ENCODE results near the gene LRP1B. TPM values are rescaled to one million over a fixed set of nuclear protein-coding genes. Genes with fewer than 3 reads are reported as not detected.
"Not testable (repeated sequence)": the region's sequence is repeated elsewhere in the genome, so short reads cannot be mapped to it uniquely, and the experiment has no call there.

Gene LRP1B
- total RNA-seq, 1 experiment from 2014 or later = not detected

DNA sequence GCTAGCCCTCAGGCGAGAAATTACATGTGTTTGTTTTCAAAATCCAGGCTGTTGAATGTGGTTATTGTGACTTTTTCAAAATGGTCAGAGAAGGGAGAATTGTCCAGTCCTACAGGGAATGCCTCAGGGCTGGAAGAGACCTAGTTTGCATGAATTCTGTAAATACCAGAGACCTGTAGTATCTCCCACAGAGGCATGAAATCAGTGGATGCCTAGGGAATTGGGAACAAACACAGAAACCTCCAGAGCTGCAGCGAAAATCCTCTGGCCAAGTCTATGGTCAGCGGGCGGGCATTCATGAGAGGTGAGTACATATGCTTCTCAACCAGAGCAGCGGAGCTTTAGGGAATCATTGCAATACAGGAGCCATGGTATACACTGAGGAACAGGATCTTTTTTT is 1754.1 kb downstream of the LRP1B start:
- no peak for DNase-seq (ENCODE audit: low spot score)

DNA sequence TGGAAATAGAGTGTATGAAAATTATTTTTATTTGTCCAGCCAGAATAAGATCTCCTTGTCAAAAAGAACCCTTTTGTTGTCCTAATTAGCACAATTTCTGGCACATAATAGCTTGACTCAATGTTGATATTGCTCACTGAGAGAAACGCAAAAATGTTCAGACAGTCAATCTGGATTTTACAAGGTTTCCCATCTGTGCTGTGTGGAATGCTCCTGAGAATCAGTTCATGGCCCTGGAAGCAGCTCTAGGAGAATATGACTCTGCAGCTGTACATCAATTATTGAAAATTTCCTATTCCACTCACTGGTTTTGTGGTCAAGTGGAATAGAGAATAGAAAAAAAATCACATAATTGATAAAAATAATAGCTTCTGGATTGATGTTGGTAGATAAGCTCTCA is 1767.7 kb downstream of the LRP1B start:
- in situ Hi-C loops (cut with HindIII; ENCODE audit: low sequenced_read_pairs) = no loop called here
- DNase-seq (ENCODE audit: low spot score) = no peak

More for the DNA sequence above, 1754.1 kb downstream of the LRP1B start:
- in situ Hi-C loops (cut with HindIII; ENCODE audit: low sequenced_read_pairs) = no loop called here

DNA sequence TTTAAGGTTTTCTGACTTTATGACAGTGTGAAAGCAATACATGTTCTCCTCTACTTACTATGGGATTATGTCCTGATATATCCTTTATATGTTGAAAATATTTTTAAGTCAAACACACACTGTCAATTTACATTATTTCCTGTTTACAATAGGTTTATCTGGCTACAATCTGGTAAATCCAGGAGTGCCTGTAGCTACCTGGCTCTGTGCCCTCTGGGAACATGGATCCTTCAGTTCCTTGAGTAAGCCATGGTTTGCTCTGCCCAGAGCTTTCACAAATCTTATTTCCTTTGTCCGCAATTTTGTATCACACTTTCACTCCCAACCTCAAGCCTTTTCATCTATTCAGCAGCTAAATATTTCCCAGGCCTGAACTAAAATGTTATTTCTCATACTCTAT is 1768.5 kb downstream of the LRP1B start:
- in situ Hi-C loops (cut with HindIII; ENCODE audit: low sequenced_read_pairs) = no loop called here
- DNase-seq (ENCODE audit: low spot score) = no peak

DNA sequence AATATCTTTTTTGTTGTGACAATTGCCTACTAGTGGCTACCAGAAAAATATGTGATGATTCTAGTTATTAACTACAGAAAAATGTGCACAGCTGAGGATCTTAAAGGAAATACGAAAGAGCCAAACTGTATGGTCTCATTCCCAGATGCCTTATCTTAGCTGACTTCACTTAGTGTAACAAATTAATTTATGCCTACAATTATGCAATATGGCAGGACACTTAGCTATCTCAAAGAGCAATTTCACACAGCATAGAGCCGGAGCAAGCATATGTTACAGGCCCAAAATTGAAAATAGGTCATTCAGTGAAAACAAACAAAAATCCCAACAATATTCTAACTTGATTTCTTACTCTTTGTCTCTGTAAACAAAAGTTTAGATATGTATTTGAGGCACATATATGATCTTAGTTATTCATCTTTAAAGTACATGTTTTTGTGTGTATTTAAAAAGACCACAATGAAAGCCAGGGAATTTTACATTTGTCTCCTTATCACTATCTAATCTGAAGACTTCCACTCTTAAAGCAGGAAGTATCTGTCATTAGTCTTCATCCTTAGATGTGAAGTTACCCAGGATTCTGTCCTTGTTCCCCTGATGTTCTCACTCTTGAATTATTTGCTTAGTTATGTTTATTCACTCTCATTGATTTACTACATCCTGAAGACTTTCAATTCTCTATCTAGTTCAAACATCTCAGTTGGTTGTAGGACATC is 1771.6 kb downstream of the LRP1B start:
- in situ Hi-C loops (cut with HindIII; ENCODE audit: low sequenced_read_pairs) = no loop called here
- DNase-seq (ENCODE audit: low spot score) = no peak

DNA sequence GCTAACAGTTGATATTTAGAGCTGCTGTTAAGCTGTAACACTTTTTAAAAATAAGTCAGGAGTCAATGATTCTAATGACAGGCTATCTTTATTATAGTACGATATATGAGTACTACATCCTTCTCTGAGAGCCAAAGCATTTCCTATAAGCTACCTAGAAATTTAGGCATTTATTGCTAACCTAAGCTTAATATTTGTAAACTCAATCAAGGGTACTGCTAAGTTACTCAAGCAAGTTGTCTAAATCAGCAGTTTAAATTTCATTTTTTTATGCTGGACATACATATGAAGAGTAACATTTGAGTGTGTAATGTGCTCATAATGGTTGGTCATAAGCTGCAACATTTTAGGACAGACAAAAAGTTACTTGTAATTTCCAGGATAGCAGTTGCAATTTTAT is 1774.1 kb downstream of the LRP1B start:
- in situ Hi-C loops (cut with HindIII; ENCODE audit: low sequenced_read_pairs) = no loop called here
- DNase-seq (ENCODE audit: low spot score) = no peak

DNA sequence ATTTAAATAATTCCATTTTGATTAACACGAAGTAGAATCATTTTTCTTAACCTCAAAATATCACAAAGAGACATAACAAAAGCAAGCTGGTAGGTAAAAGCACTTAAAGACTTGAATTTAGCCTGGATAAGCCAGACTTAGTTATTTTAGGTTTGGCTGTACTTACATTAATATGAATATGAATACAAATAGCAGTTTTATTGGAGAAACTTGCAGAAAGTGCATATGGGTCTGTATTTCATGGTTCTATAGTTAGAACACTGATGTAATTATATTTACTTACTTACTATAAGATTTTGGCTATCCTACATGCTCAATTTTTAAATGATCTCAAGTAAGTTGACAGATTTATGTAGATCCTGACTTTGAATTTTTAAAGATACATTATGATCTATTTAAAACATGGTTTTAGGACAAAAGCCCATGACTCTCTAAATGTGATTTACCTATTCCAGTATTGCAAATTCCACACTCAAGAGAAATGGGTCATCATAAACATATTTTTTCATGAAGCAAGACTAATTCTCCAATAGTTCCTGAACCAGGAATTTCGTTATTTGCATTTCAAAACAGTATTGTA is 1775.2 kb downstream of the LRP1B start:
- DNase-seq (ENCODE audit: low spot score) = no peak
- in situ Hi-C loops (cut with HindIII; ENCODE audit: low sequenced_read_pairs) = no loop called here

DNA sequence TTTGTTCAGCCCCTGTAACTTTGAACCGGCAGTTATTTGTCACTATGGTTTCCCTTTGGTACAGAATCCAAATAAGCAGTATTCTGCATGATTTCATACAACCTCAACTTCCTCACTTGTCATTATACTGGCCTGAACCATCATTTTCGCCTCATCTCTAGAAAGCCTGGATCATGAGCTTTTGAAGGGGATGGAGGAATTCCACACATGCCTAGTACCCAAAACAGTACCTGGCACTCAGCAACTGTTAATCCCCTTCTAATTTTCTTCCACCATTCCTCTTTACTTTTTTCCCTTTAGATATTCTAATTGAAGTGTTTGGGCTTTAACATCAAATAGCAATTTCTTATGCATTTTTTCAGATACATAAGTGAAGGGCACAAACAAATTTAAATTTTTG is 1776.3 kb downstream of the LRP1B start:
- DNase-seq (ENCODE audit: low spot score) = no peak
- in situ Hi-C loops (cut with HindIII; ENCODE audit: low sequenced_read_pairs) = no loop called here

DNA sequence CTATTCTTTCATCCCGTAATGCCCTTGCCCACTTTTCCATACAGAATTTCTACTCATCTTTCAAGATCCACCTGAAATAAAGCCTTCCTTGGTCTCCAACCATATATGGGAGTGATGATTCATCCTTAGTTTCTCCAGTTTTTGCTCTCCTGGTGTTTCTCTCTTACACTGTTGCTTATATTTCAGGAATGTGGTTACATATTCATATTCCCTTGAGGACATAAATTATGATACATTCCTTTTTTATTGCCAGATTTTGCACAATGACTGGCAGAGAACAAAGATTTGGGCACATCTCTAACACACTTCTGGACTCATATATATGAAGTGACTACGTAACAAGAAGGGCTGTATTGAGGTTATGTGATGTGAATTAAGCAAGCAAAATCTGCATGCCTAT is 1777.3 kb downstream of the LRP1B start:
- DNase-seq (ENCODE audit: low spot score) = no peak
- in situ Hi-C loops (cut with HindIII; ENCODE audit: low sequenced_read_pairs) = no loop called here

DNA sequence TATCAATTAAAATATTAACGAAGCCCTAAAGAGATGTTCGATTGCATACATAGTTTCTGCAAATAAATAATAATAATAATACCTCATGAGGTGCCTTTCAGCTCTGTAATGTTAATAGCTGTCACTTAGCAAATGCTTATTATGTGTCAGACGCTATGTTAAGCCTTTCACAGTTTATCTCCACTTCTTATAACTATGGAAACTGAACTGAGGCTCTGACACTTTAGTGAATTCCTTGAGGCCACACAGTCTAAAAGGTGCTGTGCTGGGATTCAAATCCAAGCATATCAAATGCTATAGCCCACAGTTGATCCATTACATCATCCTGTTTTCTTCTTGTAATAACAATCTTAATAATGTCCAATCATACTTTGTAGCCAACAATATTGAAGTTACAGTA is 1779.1 kb downstream of the LRP1B start:
- no peak for DNase-seq (ENCODE audit: low spot score)
- in situ Hi-C loops (cut with HindIII; ENCODE audit: low sequenced_read_pairs) = no loop called here

DNA sequence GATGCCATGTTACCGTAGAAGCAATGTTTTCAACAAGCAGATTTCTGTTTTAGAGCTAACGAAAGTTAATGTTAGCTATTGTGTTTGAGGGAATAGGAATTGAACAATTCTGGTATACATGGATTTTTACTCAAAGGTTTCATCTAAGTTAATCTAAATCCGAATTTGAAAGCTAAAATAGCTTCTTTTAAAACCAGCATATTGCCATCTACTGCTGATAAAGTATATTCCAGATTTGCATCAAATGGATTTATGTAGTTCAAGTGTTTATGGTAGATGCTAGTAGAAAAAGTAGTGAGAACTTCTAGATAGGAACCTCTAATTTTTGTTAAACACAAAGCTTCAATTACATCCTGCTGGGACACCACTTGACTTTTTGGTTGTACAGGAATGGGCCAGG is 1781.1 kb downstream of the LRP1B start:
- DNase-seq (ENCODE audit: low spot score) = no peak
- in situ Hi-C loops (cut with HindIII; ENCODE audit: low sequenced_read_pairs) = no loop called here

DNA sequence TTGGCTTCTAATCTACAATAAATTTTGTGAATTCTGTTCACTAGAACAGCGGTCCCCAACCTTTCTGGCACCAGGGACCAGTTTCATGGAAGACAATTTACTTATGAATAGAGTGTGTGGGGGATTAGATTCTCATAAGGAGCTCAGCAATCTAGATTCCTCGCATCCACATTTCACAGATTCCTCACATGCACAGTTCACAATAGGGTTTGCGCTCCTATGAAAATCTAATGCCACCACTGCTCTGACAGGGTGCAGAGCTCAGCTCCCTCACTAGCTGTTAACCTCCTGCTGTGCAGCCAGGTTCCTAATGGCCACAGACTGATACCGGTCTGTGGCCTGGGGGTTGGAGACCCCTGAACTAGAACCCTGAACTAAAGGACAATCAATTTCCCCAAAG is 1782.0 kb downstream of the LRP1B start:
- no peak for DNase-seq (ENCODE audit: low spot score)
- in situ Hi-C loops (cut with HindIII; ENCODE audit: low sequenced_read_pairs) = no loop called here

DNA sequence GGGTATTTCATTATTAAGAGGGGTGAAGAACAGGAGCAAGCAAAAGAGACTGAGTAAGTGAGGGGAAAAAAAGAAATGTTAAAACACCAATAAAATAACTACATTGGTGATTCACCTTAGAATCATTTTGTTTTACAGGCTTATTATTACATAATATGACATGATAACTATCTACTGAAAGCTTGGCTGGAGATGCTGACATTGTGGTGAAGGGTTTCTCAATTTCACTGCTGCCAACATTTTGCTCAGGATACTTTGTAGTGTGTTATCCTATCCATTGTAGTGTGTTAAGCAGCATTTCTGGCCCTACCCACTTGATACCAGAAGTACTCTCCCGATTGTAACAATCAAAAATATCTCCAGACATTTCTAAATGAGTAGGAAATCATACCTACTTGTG is 1786.0 kb downstream of the LRP1B start:
- DNase-seq (ENCODE audit: low spot score) = no peak
- in situ Hi-C loops (cut with HindIII; ENCODE audit: low sequenced_read_pairs) = no loop called here

DNA sequence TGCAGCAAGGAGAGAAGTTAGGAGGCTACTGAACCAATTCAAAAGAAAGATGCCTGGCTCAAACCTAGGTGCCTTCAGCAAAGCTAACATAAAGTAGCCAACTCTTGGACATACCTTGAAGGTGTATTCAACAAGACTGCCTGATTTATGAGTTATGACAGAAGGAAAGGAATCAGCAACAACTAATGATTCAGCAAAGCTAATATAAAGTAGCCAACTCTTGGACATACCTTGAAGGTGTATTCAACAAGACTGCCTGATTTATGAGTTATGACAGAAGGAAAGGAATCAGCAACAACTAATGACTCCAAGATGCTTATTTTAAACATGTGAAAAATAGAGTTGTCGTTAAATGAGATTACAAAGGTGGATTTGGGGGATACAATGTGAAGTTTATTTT is 1786.5 kb downstream of the LRP1B start:
- in situ Hi-C loops (cut with HindIII; ENCODE audit: low sequenced_read_pairs); DNase-seq (ENCODE audit: low spot score): not testable (repeated sequence)

DNA sequence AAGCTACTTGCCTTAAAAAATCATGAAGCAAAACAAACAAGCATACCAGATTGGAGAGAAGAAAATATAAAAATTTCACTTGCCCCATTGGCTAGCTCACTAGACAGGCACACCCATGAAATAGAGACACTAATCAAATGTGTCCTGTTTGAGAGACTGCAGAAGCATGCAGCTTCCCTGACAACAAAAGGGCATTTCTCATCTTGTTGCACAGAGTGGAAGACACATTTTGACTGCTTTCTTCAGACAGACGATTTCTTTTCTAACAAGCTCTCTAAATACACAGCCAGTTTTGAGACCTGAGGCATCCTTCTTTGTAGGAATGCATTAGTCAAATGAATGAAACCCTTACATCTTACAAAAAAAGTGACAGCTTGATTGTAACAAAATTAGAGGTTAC is 1792.0 kb downstream of the LRP1B start:
- DNase-seq (ENCODE audit: low spot score) = no peak
- in situ Hi-C loops (cut with HindIII; ENCODE audit: low sequenced_read_pairs) = no loop called here

DNA sequence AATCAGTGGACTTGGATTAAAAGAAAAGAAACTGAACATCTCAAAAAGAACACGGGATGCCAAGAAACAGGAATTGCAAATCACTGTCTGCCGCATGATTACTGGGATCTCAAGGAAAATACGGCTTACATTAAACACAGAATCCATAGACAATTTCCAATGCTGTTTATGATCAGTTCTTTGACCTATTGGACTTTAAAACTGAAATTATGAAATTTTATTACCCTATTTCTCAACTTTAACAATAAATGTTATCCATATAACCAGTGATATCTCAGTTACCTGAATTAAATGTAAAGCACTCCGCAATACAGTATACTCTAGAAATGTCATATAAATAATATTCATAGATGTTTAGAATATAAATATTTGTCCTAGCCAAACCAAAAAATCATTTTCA is 1793.8 kb downstream of the LRP1B start:
- in situ Hi-C loops (cut with HindIII; ENCODE audit: low sequenced_read_pairs) = no loop called here
- no peak for DNase-seq (ENCODE audit: low spot score)

DNA sequence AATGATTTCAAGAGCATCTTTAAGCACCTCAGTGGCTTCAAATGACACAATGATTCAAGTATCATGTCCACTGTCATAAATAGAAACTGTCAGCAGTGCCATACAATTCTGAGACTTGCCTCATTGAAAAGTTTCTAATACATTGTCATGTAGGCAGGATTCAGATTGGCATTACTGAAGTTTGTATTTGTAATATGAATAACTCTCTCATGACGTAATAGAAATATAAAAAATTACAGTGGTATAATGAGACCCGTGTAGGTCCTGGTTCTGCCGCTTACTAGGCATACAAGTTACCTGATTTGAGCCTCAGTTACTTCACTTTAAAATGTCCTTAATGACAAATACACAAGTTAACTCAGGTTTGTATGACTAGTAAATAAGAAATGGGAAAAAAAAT is 1814.5 kb downstream of the LRP1B start:
- no peak for DNase-seq (ENCODE audit: low spot score)
- in situ Hi-C loops (cut with HindIII; ENCODE audit: low sequenced_read_pairs) = no loop called here

DNA sequence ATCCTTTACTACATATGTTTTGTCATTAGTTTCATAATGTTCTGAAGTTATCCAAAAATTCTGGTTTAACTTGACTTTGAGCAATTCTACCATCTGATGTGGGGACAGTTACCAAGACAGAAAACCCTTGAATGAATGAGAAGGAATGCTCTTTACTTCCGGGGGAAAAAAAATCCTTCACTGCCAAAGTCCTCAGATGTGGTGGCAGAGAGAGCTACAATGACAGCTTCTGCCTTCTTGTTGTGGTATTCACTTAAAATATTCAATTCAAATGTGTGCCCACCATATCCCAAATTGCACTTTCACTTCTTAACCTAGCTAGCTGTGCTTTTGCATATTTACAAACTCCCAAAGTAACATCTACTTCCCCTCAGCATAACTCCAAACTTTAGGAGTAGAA is 1818.9 kb downstream of the LRP1B start:
- DNase-seq (ENCODE audit: low spot score) = no peak
- in situ Hi-C loops (cut with HindIII; ENCODE audit: low sequenced_read_pairs) = no loop called here

DNA sequence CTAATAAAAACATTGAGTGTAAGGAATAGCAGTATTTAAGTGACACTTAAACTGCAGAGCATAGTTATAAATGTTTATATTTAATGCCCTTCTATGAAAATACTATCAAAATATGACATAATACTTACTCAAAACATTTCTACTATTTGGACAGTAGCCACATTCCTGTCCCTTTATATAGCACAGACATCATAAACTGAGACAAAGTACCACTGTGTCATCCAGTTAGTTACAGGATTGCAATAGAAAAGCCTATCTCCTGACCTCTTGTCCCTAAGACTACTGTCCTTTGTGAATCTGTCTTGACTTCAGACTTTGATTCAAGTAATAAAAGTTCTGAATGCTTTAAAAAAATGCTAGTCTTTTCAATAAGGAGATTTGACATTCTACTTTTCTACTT is 1822.1 kb downstream of the LRP1B start:
- in situ Hi-C loops (cut with HindIII; ENCODE audit: low sequenced_read_pairs) = no loop called here
- DNase-seq (ENCODE audit: low spot score) = no peak

DNA sequence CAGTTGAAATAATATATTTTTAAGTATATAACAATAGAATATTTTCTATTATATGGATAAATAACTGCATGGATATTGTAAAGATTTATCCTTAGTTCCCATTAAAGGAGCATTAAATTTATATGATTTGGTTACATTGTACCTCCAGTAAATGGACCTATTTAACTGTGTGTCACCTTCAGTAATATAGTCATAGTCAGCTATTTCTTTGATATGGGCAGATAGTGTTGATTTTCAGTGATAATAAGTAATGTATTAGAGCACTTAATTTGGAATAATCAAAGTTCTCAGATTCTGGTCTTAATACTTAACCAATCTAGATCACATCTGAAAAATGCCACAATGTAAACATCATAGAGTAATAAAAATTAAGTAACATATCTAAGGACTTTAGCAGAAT is 1823.3 kb downstream of the LRP1B start:
- in situ Hi-C loops (cut with HindIII; ENCODE audit: low sequenced_read_pairs) = no loop called here
- no peak for DNase-seq (ENCODE audit: low spot score)

DNA sequence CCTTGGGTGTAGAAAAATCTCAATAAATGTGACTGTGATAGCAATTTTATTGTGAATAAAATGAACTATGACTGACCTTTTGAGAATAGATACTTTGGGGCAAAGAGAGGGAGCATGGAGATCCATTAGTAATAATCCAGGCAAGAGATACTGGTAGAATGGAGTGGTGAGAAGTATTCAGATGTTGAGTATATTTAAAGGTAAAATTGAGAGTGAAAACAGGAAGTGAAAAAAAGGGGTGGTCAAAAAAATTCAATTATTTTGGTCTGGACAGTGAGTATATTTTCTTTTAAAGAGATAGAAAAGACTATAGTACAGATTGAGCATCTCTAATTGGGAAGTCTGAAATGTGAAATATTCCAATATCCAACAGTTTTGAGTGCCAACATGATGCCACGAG is 1835.0 kb downstream of the LRP1B start:
- in situ Hi-C loops (cut with HindIII; ENCODE audit: low sequenced_read_pairs) = no loop called here
- no peak for DNase-seq (ENCODE audit: low spot score)

DNA sequence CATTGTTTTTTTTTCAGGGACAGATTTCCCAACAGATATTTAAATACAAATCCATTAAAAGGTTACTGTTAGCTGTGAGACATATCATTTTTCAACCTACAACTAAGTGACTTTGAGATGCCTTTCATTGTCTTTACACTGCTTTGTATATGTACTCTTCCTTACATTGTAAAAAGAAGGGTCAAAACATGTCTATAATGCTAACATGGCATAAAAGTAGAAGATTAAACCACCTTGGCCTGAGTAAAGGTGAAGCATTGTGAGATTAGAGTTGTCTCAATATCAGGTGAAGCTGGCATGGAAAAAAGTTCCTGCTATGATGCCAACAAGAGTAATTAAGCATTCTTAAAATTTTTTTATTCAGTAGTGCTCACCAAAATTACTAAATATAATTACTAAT is 1842.1 kb downstream of the LRP1B start:
- DNase-seq (ENCODE audit: low spot score) = no peak
- in situ Hi-C loops (cut with HindIII; ENCODE audit: low sequenced_read_pairs) = no loop called here

Data from G401 (cell line).